Measurements from ENCODE around the gene PLCL2. TPM values are rescaled to one million over a fixed set of nuclear protein-coding genes. Genes with fewer than 3 reads are reported as not detected.
A peak's percentile ranks its signal among the peaks of the same experiment; 100 is the strongest.

PLCL2 gene
- total and polyA plus RNA-seq, 4 donors: 1.5 to 16.5 (median 9.4) TPM

GRCh38 chr3:16841041-16841753 lies 43.6 kb upstream of the PLCL2 start:
- Histone ChIP-seq H3K4me3 (ENCODE audit: low read depth in 1 of 3, low read length in 3 of 3) (peak overlapping the region; percentile 28 to 48 (median 41)), H3K27ac (ENCODE audit: low read depth in 1 of 2, low read length in 2 of 2) (peak overlapping the region; percentile 66 to 68), H3K9ac (ENCODE audit: low read depth in 1 of 2, low read length in 2 of 2) (peak overlapping the region; percentile 22 to 49), H3K27me3 (ENCODE audit: control insufficient read depth in 4 of 4, insufficient read depth in 4 of 4, low read length in 3 of 4) (no peaks in the 10 kb centered on the region), H3K4me1 (ENCODE audit: control insufficient read depth in 4 of 4, insufficient read depth in 4 of 4, low read length in 3 of 4) (peaks cover 8 to 65% (median 38%) of the 10 kb centered on the region in 4 donors), H3K36me3 (ENCODE audit: control insufficient read depth in 4 of 4, insufficient read depth in 3 of 4, low read depth in 1 of 4, low read length in 3 of 4) (no peaks in the 10 kb centered on the region), H3K9me3 (ENCODE audit: control insufficient read depth in 4 of 4, low read length in 3 of 4) (no peaks in the 10 kb centered on the region)
- WGBS: 23% methylated on average over 7 of the region's 7 CpGs
- DNase-seq (ENCODE audit: low spot score): no peak
- no peak for TF ChIP-seq EGR1 (IDR thresholded peaks at IDR 0.05; ENCODE audit: low read depth in 2 of 2)
- TF ChIP-seq GABPA (IDR thresholded peaks at IDR 0.05 in 1 of 2, conservative IDR thresholded peaks at IDR 0.05 in 1 of 2): no peak
- TF ChIP-seq TAF1 (conservative IDR thresholded peaks at IDR 0.05): no peak
- TF ChIP-seq HNF4A (conservative IDR thresholded peaks at IDR 0.05): no peak
- TF ChIP-seq, protein P1, sequence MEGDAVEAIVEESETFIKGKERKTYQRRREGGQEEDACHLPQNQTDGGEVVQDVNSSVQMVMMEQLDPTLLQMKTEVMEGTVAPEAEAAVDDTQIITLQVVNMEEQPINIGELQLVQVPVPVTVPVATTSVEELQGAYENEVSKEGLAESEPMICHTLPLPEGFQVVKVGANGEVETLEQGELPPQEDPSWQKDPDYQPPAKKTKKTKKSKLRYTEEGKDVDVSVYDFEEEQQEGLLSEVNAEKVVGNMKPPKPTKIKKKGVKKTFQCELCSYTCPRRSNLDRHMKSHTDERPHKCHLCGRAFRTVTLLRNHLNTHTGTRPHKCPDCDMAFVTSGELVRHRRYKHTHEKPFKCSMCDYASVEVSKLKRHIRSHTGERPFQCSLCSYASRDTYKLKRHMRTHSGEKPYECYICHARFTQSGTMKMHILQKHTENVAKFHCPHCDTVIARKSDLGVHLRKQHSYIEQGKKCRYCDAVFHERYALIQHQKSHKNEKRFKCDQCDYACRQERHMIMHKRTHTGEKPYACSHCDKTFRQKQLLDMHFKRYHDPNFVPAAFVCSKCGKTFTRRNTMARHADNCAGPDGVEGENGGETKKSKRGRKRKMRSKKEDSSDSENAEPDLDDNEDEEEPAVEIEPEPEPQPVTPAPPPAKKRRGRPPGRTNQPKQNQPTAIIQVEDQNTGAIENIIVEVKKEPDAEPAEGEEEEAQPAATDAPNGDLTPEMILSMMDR (IDR thresholded peaks at IDR 0.05; ENCODE audit: low read depth, low read length, missing input control): no peak
- TF ChIP-seq HNF4G (IDR thresholded peaks at IDR 0.05): no peak
- no peak for TF ChIP-seq SP1 (IDR thresholded peaks at IDR 0.05)
- no peak for TF ChIP-seq FOXA1 (IDR thresholded peaks at IDR 0.05)
- TF ChIP-seq, protein P2, sequence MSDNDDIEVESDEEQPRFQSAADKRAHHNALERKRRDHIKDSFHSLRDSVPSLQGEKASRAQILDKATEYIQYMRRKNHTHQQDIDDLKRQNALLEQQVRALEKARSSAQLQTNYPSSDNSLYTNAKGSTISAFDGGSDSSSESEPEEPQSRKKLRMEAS (IDR thresholded peaks at IDR 0.05): no peak
- no peak for TF ChIP-seq ATF3 (IDR thresholded peaks at IDR 0.05)
- TF ChIP-seq JUND (IDR thresholded peaks at IDR 0.05): no peak
- no peak for TF ChIP-seq FOXA2 (IDR thresholded peaks at IDR 0.05)
- TF ChIP-seq RXRA (IDR thresholded peaks at IDR 0.05): no peak
- no peak for TF ChIP-seq RAD21 (IDR thresholded peaks at IDR 0.05)
- no peak for TF ChIP-seq YY1 (IDR thresholded peaks at IDR 0.05)
- TF ChIP-seq, protein P3, sequence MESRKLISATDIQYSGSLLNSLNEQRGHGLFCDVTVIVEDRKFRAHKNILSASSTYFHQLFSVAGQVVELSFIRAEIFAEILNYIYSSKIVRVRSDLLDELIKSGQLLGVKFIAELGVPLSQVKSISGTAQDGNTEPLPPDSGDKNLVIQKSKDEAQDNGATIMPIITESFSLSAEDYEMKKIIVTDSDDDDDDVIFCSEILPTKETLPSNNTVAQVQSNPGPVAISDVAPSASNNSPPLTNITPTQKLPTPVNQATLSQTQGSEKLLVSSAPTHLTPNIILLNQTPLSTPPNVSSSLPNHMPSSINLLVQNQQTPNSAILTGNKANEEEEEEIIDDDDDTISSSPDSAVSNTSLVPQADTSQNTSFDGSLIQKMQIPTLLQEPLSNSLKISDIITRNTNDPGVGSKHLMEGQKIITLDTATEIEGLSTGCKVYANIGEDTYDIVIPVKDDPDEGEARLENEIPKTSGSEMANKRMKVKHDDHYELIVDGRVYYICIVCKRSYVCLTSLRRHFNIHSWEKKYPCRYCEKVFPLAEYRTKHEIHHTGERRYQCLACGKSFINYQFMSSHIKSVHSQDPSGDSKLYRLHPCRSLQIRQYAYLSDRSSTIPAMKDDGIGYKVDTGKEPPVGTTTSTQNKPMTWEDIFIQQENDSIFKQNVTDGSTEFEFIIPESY (IDR thresholded peaks at IDR 0.05): no peak
- TF ChIP-seq NR2F2 (IDR thresholded peaks at IDR 0.05): no peak
- TF ChIP-seq REST (IDR thresholded peaks at IDR 0.05): no peak
